Central memory CD8-positive, alpha-beta T cell (primary cell): ENCODE results near the gene DEFB124.
"Not testable (repeated sequence)": the region's sequence is repeated elsewhere in the genome, so short reads cannot be mapped to it uniquely, and the experiment has no call there.

Experiments
- ATAC-seq: fragments of 150-1000 bp; cut with Tn5 transposase; replicated peaks from 2 replicates; pipeline ENCODE4 v1.10.0; 2022; ENCODE audit warnings: mild to moderate bottlenecking, moderate FRiP score, moderate number of reproducible peaks; ENCODE audit not compliant: poor library complexity, severe bottlenecking; ENCODE audit errors: extremely low read depth
- DNase-seq, 2 donors: peaks; one replicate each; pipeline ENCODE4 v3.0.0; 2021; ENCODE audit warnings: low spot score in 2 of 2
- H3K27ac Mint-ChIP-seq: one replicate; pipeline ENCODE4 v1.8.0; 2022; ENCODE audit warnings: low read depth, mild to moderate bottlenecking, moderate library complexity, mixed read lengths
- H3K27me3 Mint-ChIP-seq: one replicate; pipeline ENCODE4 v1.8.0; 2022; ENCODE audit warnings: mixed read lengths
- H3K36me3 Mint-ChIP-seq: one replicate; pipeline ENCODE4 v1.8.0; 2022; ENCODE audit warnings: mild to moderate bottlenecking, moderate library complexity, mixed read lengths; ENCODE audit not compliant: insufficient read depth
- H3K4me1 Mint-ChIP-seq: one replicate; pipeline ENCODE4 v1.8.0; 2022; ENCODE audit warnings: mixed read lengths
- H3K4me3 Mint-ChIP-seq: one replicate; pipeline ENCODE4 v1.8.0; 2022; ENCODE audit warnings: mild to moderate bottlenecking, moderate library complexity, mixed read lengths
- H3K9me3 Mint-ChIP-seq: one replicate; pipeline ENCODE4 v1.8.0; 2022; ENCODE audit warnings: mixed read lengths

Gene DEFB124

GRCh38 chr20:31505903-31506302, 31.0 kb upstream of the DEFB124 start:
- Mint-ChIP-seq H3K9me3 (no peaks in the 10 kb centered on the region), H3K27me3 (peaks cover 24% of the 10 kb centered on the region), H3K36me3 (peaks cover 4% of the 10 kb centered on the region), H3K4me1 (peaks cover 12% of the 10 kb centered on the region), H3K27ac (no peak overlapping the region), H3K4me3 (no peak overlapping the region)
- DNase-seq = no peak
- no peak for ATAC-seq

- DNase-seq (peak; percentile 34 to 61), ATAC-seq (peak; percentile 93)
- H3K9me3 Mint-ChIP-seq, H3K27ac Mint-ChIP-seq, H3K36me3 Mint-ChIP-seq, H3K4me3 Mint-ChIP-seq: not testable (repeated sequence)
- peaks cover 12% of the 10 kb centered on the region for H3K4me1 Mint-ChIP-seq
- H3K27me3 Mint-ChIP-seq = peaks cover 22% of the 10 kb centered on the region
Observed at GRCh38 chr20:31502884-31503673, 28.2 kb upstream of the DEFB124 start.

GRCh38 chr20:31500527-31500926, 25.6 kb upstream of the DEFB124 start:
- peaks cover 40% of the 10 kb centered on the region for H3K27me3 Mint-ChIP-seq
- DNase-seq (no peak), ATAC-seq (no peak)
- H3K27ac Mint-ChIP-seq = no peak overlapping the region
- H3K4me3 Mint-ChIP-seq = no peak overlapping the region
- peaks cover 12% of the 10 kb centered on the region for H3K4me1 Mint-ChIP-seq
- H3K9me3 Mint-ChIP-seq = no peaks in the 10 kb centered on the region
- peaks cover 4% of the 10 kb centered on the region for H3K36me3 Mint-ChIP-seq

- H3K4me1 Mint-ChIP-seq = peaks cover 5% of the 10 kb centered on the region
- ATAC-seq (no peak), DNase-seq (no peak)
- peaks cover 59% of the 10 kb centered on the region for H3K27me3 Mint-ChIP-seq
- H3K27ac Mint-ChIP-seq = no peak overlapping the region
- peaks cover 2% of the 10 kb centered on the region for H3K36me3 Mint-ChIP-seq
- no peaks in the 10 kb centered on the region for H3K9me3 Mint-ChIP-seq
- no peak overlapping the region for H3K4me3 Mint-ChIP-seq
Observed at GRCh38 chr20:31497838-31498540, 23.1 kb upstream of the DEFB124 start.

GRCh38 chr20:31496761-31497295, 21.9 kb upstream of the DEFB124 start:
- Mint-ChIP-seq H3K36me3 (peaks cover 2% of the 10 kb centered on the region), H3K4me1 (no peaks in the 10 kb centered on the region), H3K9me3 (no peaks in the 10 kb centered on the region), H3K27me3 (peaks cover 59% of the 10 kb centered on the region), H3K27ac (no peak overlapping the region), H3K4me3 (no peak overlapping the region)
- ATAC-seq (no peak), DNase-seq (no peak)

- Mint-ChIP-seq H3K27me3 (peaks cover 59% of the 10 kb centered on the region), H3K4me3 (no peak overlapping the region), H3K36me3 (peaks cover 2% of the 10 kb centered on the region), H3K4me1 (no peaks in the 10 kb centered on the region), H3K27ac (no peak overlapping the region), H3K9me3 (no peaks in the 10 kb centered on the region)
- no peak for DNase-seq
- ATAC-seq = no peak
Observed at GRCh38 chr20:31494131-31494530, 19.2 kb upstream of the DEFB124 start.

- no peak for DNase-seq
Observed at GRCh38 chr20:31490752-31491151, 15.8 kb upstream of the DEFB124 start.

GRCh38 chr20:31489152-31489551, 14.2 kb upstream of the DEFB124 start:
- Mint-ChIP-seq H3K9me3 (no peaks in the 10 kb centered on the region), H3K36me3 (no peaks in the 10 kb centered on the region), H3K4me3 (no peak overlapping the region), H3K27me3 (peaks cover 34% of the 10 kb centered on the region), H3K27ac (no peak overlapping the region), H3K4me1 (no peaks in the 10 kb centered on the region)
- DNase-seq = no peak
- ATAC-seq = no peak

More at GRCh38 chr20:31490752-31491151, 15.8 kb upstream of the DEFB124 start:
- no peak for ATAC-seq
- Mint-ChIP-seq H3K4me3 (no peak overlapping the region), H3K36me3 (peaks cover 2% of the 10 kb centered on the region), H3K4me1 (no peaks in the 10 kb centered on the region), H3K27me3 (peaks cover 34% of the 10 kb centered on the region), H3K27ac (no peak overlapping the region), H3K9me3 (no peaks in the 10 kb centered on the region)

- Mint-ChIP-seq H3K27me3 (peaks cover 27% of the 10 kb centered on the region), H3K9me3 (no peaks in the 10 kb centered on the region), H3K36me3 (no peaks in the 10 kb centered on the region), H3K4me3 (no peak overlapping the region), H3K27ac (no peak overlapping the region), H3K4me1 (no peaks in the 10 kb centered on the region)
- DNase-seq (no peak), ATAC-seq (no peak)
Observed at GRCh38 chr20:31488115-31488514, 13.2 kb upstream of the DEFB124 start.

GRCh38 chr20:31485450-31486339, 10.8 kb upstream of the DEFB124 start:
- no peaks in the 10 kb centered on the region for H3K4me1 Mint-ChIP-seq
- H3K36me3 Mint-ChIP-seq = no peaks in the 10 kb centered on the region
- H3K27me3 Mint-ChIP-seq = peaks cover 50% of the 10 kb centered on the region
- ATAC-seq = no peak
- no peaks in the 10 kb centered on the region for H3K9me3 Mint-ChIP-seq
- no peak overlapping the region for H3K27ac Mint-ChIP-seq
- H3K4me3 Mint-ChIP-seq = no peak overlapping the region
- DNase-seq = no peak

GRCh38 chr20:31484001-31484400, 9.1 kb upstream of the DEFB124 start:
- ATAC-seq (no peak), DNase-seq (no peak)
- Mint-ChIP-seq H3K4me1 (no peaks in the 10 kb centered on the region), H3K9me3 (no peaks in the 10 kb centered on the region), H3K36me3 (no peaks in the 10 kb centered on the region), H3K27ac (no peak overlapping the region), H3K27me3 (peaks cover 56% of the 10 kb centered on the region), H3K4me3 (no peak overlapping the region)

GRCh38 chr20:31476643-31477215, 1.8 kb upstream of the DEFB124 start:
- no peak overlapping the region for H3K4me3 Mint-ChIP-seq
- no peak for DNase-seq
- H3K9me3 Mint-ChIP-seq = no peaks in the 10 kb centered on the region
- H3K4me1 Mint-ChIP-seq = peaks cover 7% of the 10 kb centered on the region
- peaks cover 69% of the 10 kb centered on the region for H3K27me3 Mint-ChIP-seq
- ATAC-seq = no peak
- no peak overlapping the region for H3K27ac Mint-ChIP-seq
- H3K36me3 Mint-ChIP-seq = no peaks in the 10 kb centered on the region
